ENCODE data around the gene ROR1.

ROR1 gene

GRCh38 chr1:63861052-63861691 lies 87.4 kb downstream of the ROR1 start:
- no peak for DNase-seq

GRCh38 chr1:63863145-63863544 lies 89.3 kb downstream of the ROR1 start:
- DNase-seq = no peak

GRCh38 chr1:63864224-63864641 lies 90.4 kb downstream of the ROR1 start:
- no peak for DNase-seq

- no peak for DNase-seq
Measured at GRCh38 chr1:63865561-63865960, 91.7 kb downstream of the ROR1 start.

- DNase-seq = no peak
Measured at GRCh38 chr1:63866084-63866483, 92.3 kb downstream of the ROR1 start.

GRCh38 chr1:63867429-63868176 lies 93.8 kb downstream of the ROR1 start:
- DNase-seq = no peak

- peak; percentile 24 for DNase-seq
Measured at GRCh38 chr1:63868268-63868781, 94.5 kb downstream of the ROR1 start.

- DNase-seq = no peak
Measured at GRCh38 chr1:63870152-63870551, 96.3 kb downstream of the ROR1 start.

- no peak for DNase-seq
Measured at GRCh38 chr1:63871463-63871862, 97.6 kb downstream of the ROR1 start.

- DNase-seq = no peak
Measured at GRCh38 chr1:63873751-63874150, 99.9 kb downstream of the ROR1 start.

GRCh38 chr1:63874278-63874880 lies 100.6 kb downstream of the ROR1 start:
- no peak for DNase-seq

- no peak for DNase-seq
Measured at GRCh38 chr1:63875636-63876035, 101.8 kb downstream of the ROR1 start.

- DNase-seq = no peak
Measured at GRCh38 chr1:63877021-63877767, 103.4 kb downstream of the ROR1 start.

GRCh38 chr1:63877816-63878215 lies 104.0 kb downstream of the ROR1 start:
- DNase-seq = no peak

- no peak for DNase-seq
Measured at GRCh38 chr1:63878932-63879331, 105.1 kb downstream of the ROR1 start.

- DNase-seq = no peak
Measured at GRCh38 chr1:63880958-63881576, 107.2 kb downstream of the ROR1 start.

- DNase-seq = no peak
Measured at GRCh38 chr1:63882048-63882704, 108.4 kb downstream of the ROR1 start.

GRCh38 chr1:63883494-63884235 lies 109.8 kb downstream of the ROR1 start:
- no peak for DNase-seq

- DNase-seq = no peak
Measured at GRCh38 chr1:63884486-63884885, 110.7 kb downstream of the ROR1 start.

GRCh38 chr1:63885899-63886298 lies 112.1 kb downstream of the ROR1 start:
- no peak for DNase-seq

GRCh38 chr1:63886340-63886739 lies 112.5 kb downstream of the ROR1 start:
- DNase-seq = no peak
